IMR-90 (cell line): Measurements from ENCODE around the gene COL5A1. TPM values are rescaled to one million over a fixed set of nuclear protein-coding genes. Genes with fewer than 3 reads are reported as not detected.

Experiments used
- ATAC-seq: fragments of 200-7000 bp; cut with Tn5 transposase; 2 replicates; pipeline ENCODE4 v1.9.1; 2020; ENCODE audit warnings: low read depth, mild to moderate bottlenecking, moderate library complexity
- BruUV-seq: library from RNA; stranded (reverse); fragments of 400-500 nt; replicated peaks from 2 replicates; lab custom pipeline; 2021; lab: Mats Ljungman, UMichigan
- CTCF ChIA-PET: fragments of 300-600 bp; formaldehyde crosslinking; extraction: SDS; loops from one replicate; lab custom pipeline; 2021; ENCODE audit warnings: antibody characterized with exemption; lab: Yijun Ruan, JAX
- POLR2A ChIA-PET: fragments of 300-600 bp; sonication (Branson Sonifier 250); formaldehyde crosslinking; loops from one replicate; lab custom pipeline; 2022; ENCODE audit warnings: antibody characterized with exemption; ENCODE audit not compliant: unreplicated experiment; lab: Charles Lee
- DNase-seq: peaks from one replicate; pipeline ENCODE4 v3.0.0; 2013
- H2AFZ ChIP-seq: replicated peaks from 2 replicates; pipeline ENCODE3; 2013; ENCODE audit warnings: low read length, mild to moderate bottlenecking; ENCODE audit not compliant: poor library complexity
- H2AK5ac ChIP-seq: 2 replicates; pipeline ENCODE4 v1.6.1; 2013; ENCODE audit warnings: low read depth, low read length, inconsistent platforms
- H2AK9ac ChIP-seq: replicated peaks from 2 replicates; pipeline ENCODE3; 2013; ENCODE audit warnings: mild to moderate bottlenecking, low read depth, low read length, moderate library complexity; ENCODE audit not compliant: poor library complexity
- H2BK120ac ChIP-seq: 2 replicates; pipeline ENCODE4 v1.6.1; 2013; ENCODE audit warnings: low read depth, low read length, inconsistent platforms
- H2BK15ac ChIP-seq: 3 replicates; pipeline ENCODE4 v1.6.1; 2013; ENCODE audit warnings: low read depth, low read length, inconsistent platforms
- H2BK20ac ChIP-seq: 2 replicates; pipeline ENCODE4 v1.6.1; 2013; ENCODE audit warnings: low read depth, mild to moderate bottlenecking, inconsistent platforms, low read length, moderate library complexity
- H2BK5ac ChIP-seq: 2 replicates; pipeline ENCODE4 v1.6.1; 2013; ENCODE audit warnings: mild to moderate bottlenecking, low read depth, low read length, inconsistent platforms; ENCODE audit not compliant: poor library complexity, severe bottlenecking
- H3K14ac ChIP-seq: replicated peaks from 2 replicates; pipeline ENCODE4 v1.6.1; 2013; ENCODE audit warnings: low read depth, low read length, inconsistent platforms
- H3K18ac ChIP-seq: 2 replicates; pipeline ENCODE4 v1.6.1; 2013; ENCODE audit warnings: low read depth, low read length, control low read depth
- H3K23ac ChIP-seq: 2 replicates; pipeline ENCODE4 v1.6.1; 2013; ENCODE audit warnings: low read depth, low read length, inconsistent platforms
- H3K27ac ChIP-seq: 2 replicates; pipeline ENCODE4 v1.5.1; 2013; ENCODE audit warnings: mild to moderate bottlenecking, control low read depth, low read length; ENCODE audit not compliant: insufficient read depth
- H3K27me3 ChIP-seq: 2 replicates; pipeline ENCODE4 v1.6.1; 2013; ENCODE audit warnings: low read length; ENCODE audit not compliant: control insufficient read depth, insufficient read depth
- H3K36me3 ChIP-seq: 2 replicates; pipeline ENCODE4 v1.6.1; 2013; ENCODE audit warnings: low read length, mixed read lengths; ENCODE audit not compliant: control insufficient read depth, insufficient read depth
- H3K4ac ChIP-seq: 2 replicates; pipeline ENCODE4 v1.6.1; 2013; ENCODE audit warnings: low read depth, low read length, inconsistent platforms
- H3K4me1 ChIP-seq: 2 replicates; pipeline ENCODE4 v1.6.1; 2013; ENCODE audit warnings: low read length, mixed read lengths; ENCODE audit not compliant: control insufficient read depth, insufficient read depth
- H3K4me2 ChIP-seq: 2 replicates; pipeline ENCODE4 v1.6.1; 2013; ENCODE audit warnings: low read depth, mild to moderate bottlenecking, control low read depth, low read length, moderate library complexity
- H3K4me3 ChIP-seq: 2 replicates; pipeline ENCODE4 v1.5.1; 2013; ENCODE audit warnings: low read depth, mild to moderate bottlenecking, control low read depth, low read length, moderate library complexity; ENCODE audit not compliant: insufficient read depth
- H3K56ac ChIP-seq: 2 replicates; pipeline ENCODE4 v1.6.1; 2013; ENCODE audit warnings: low read length, inconsistent platforms; ENCODE audit not compliant: insufficient read depth; ENCODE audit errors: extremely low read depth
- H3K79me1 ChIP-seq, 2 experiments: 2 replicates each; pipeline ENCODE4 v1.6.1; 2013; ENCODE audit warnings: low read length in 2 of 2, inconsistent platforms in 1 of 2, low read depth in 1 of 2
- H3K9ac ChIP-seq: 2 replicates; pipeline ENCODE4 v1.6.1; 2013; ENCODE audit warnings: low read depth, low read length, control low read depth
- H3K9me1 ChIP-seq: 2 replicates; pipeline ENCODE4 v1.6.1; 2013; ENCODE audit warnings: low read length, inconsistent platforms; ENCODE audit not compliant: insufficient read depth
- H3K9me3 ChIP-seq: 2 replicates; pipeline ENCODE4 v1.6.1; 2013; ENCODE audit warnings: low read length; ENCODE audit not compliant: control insufficient read depth, insufficient read depth
- H4K20me1 ChIP-seq: 2 replicates; pipeline ENCODE4 v1.6.1; 2013; ENCODE audit warnings: low read length, inconsistent platforms; ENCODE audit not compliant: insufficient read depth
- H4K5ac ChIP-seq: 2 replicates; pipeline ENCODE4 v1.6.1; 2013; ENCODE audit warnings: mild to moderate bottlenecking, low read depth, low read length, control low read depth
- H4K8ac ChIP-seq, 2 experiments: 2 replicates each; pipeline ENCODE4 v1.6.1; 2013; ENCODE audit warnings: low read depth in 2 of 2, low read length in 2 of 2, control low read depth in 1 of 2, inconsistent platforms in 1 of 2
- H4K91ac ChIP-seq: 2 replicates; pipeline ENCODE4 v1.6.1; 2013; ENCODE audit warnings: low read depth, low read length, inconsistent platforms; ENCODE audit not compliant: insufficient read depth
- CTCF ChIP-seq: conservative IDR thresholded peaks from 2 replicates; pipeline ENCODE4 v1.5.1; 2012; ENCODE audit warnings: mild to moderate bottlenecking, low read depth, low read length, improper control_type of control experiment
- MAFK ChIP-seq: IDR thresholded peaks from 2 replicates; pipeline ENCODE4 v1.6.1; 2012; ENCODE audit warnings: low read depth, low read length, improper control_type of control experiment
- MAZ ChIP-seq: IDR thresholded peaks from 2 replicates; pipeline ENCODE4 v1.6.1; 2012; ENCODE audit warnings: low read depth, mild to moderate bottlenecking, low read length, improper control_type of control experiment, moderate library complexity, borderline replicate concordance
- RAD21 ChIP-seq: IDR thresholded peaks from 2 replicates; pipeline ENCODE4 v1.6.1; 2012; ENCODE audit warnings: low read length, improper control_type of control experiment
- SMC3 ChIP-seq: fragments of 150-350 bp; IDR thresholded peaks from 2 replicates; pipeline ENCODE4 v1.6.1; 2016; ENCODE audit warnings: low read depth, mild to moderate bottlenecking, antibody characterized with exemption, low read length, moderate library complexity
- WGBS, 2 experiments: methylation state at CpG; one replicate each; pipeline versions ENCODE4 v1.1.5 to v1.1.7; 2013; ENCODE audit warnings: missing lambda C conversion rate in 2 of 2; ENCODE audit not compliant: insufficient read length in 1 of 2; ENCODE audit errors: extremely low coverage in 2 of 2; 5-methylcytosine and 5-hydroxymethylcytosine counted together
- dilution Hi-C: fragments of 300-500 bp; cut with HindIII; formaldehyde crosslinking; loops from one replicate; pipeline ENCODE4 v1.14.3; 2018; ENCODE audit warnings: low sequenced_read_pairs; ENCODE audit not compliant: unreplicated experiment
- in situ Hi-C: fragments of 300-500 bp; cut with MboI; formaldehyde crosslinking; loops from 3 replicates; pipeline ENCODE4 v1.14.3; 2019; ENCODE audit warnings: low sequenced_read_pairs, inconsistent platforms, mixed read lengths
- intact Hi-C: fragments of 100-400 bp; cut with micrococcal nuclease; formaldehyde crosslinking; loops from 2 replicates; pipeline ENCODE4 v1.10.0; 2022
- polyA plus RNA-seq, 3 experiments: library from polyadenylated mRNA; depleted of rRNA; stranded (reverse); fragments of >200 nt; gene quantifications; 2 replicates each; pipeline ENCODE4 v1.2.3, GENCODE V29; 2012; ENCODE audit warnings: low replicate concordance in 1 of 3
- total RNA-seq: library from RNA; depleted of rRNA; stranded (reverse); fragments of >200 nt; gene quantifications from 2 replicates; pipeline ENCODE4 v1.2.3, GENCODE V29; 2012

COL5A1 gene
- total and polyA plus RNA-seq, 2 of the 4 experiments (the other 2 are of a cell fraction) = 19.2 to 173 TPM

GRCh38 chr9:134738869-134739659, 97.5 kb downstream of the COL5A1 start:
- no peaks in the 10 kb centered on the region for H3K9me3 ChIP-seq
- H3K56ac ChIP-seq = no peak overlapping the region
- in situ Hi-C loops = loop anchor here (5.0 kb wide), 1 partner anchor 292 kb away; no protein-coding TSS in a partner anchor
- peaks cover 5% of the 10 kb centered on the region for H3K9me1 ChIP-seq
- intact Hi-C loops = loop anchor here (1.0 to 10.0 kb wide), 3 partner anchors 32 to 290 kb away; partner anchors contain the start of gene COL5A1
- H3K23ac ChIP-seq = no peak overlapping the region
- no peak overlapping the region for H2BK20ac ChIP-seq
- ATAC-seq (peak; percentile 75), DNase-seq (peak; percentile 49)
- peaks cover 89% of the 10 kb centered on the region for H4K20me1 ChIP-seq
- H3K4me3 ChIP-seq = no peak overlapping the region
- no peak overlapping the region for H3K4ac ChIP-seq
- no peak overlapping the region for H2BK5ac ChIP-seq
- H3K27ac ChIP-seq = no peak overlapping the region
- no TSS peak for BruUV-seq
- POLR2A ChIA-PET = no interaction called here
- H3K27me3 ChIP-seq = no peaks in the 10 kb centered on the region
- dilution Hi-C loops = no loop called here
- H4K8ac ChIP-seq = no peak overlapping the region
- no peak overlapping the region for H4K5ac ChIP-seq
- H3K79me1 ChIP-seq = peaks cover 9 to 78% of the 10 kb centered on the region in 2 experiments
- 76% methylated on average over 5 of the region's 31 CpGs; no CpG with 5 or more reads in 1 of the 2 experiments for WGBS, 2 experiments
- H2AFZ ChIP-seq = peak overlapping the region; percentile 26
- peaks cover 9% of the 10 kb centered on the region for H3K4me1 ChIP-seq
- no peak overlapping the region for H2AK9ac ChIP-seq
- no peak overlapping the region for H2AK5ac ChIP-seq
- CTCF ChIA-PET = interaction anchor here (1.0 to 1.5 kb wide), 2 partner anchors 41 to 42 kb away, joined by 3 to 4 read pairs; no protein-coding TSS in a partner anchor
- H3K14ac ChIP-seq = no peak overlapping the region
- no peak overlapping the region for H4K91ac ChIP-seq
- H3K9ac ChIP-seq = no peak overlapping the region
- H3K36me3 ChIP-seq = peaks cover 84% of the 10 kb centered on the region
- peak; percentile 18; the same call in 1 of the 2 replicates for TF ChIP-seq MAZ
- TF ChIP-seq CTCF = peak; percentile 73
- peak; percentile 74 for TF ChIP-seq RAD21
- TF ChIP-seq MAFK = no peak
- TF ChIP-seq SMC3 = peak; percentile 85
- H2BK120ac ChIP-seq = no peak overlapping the region
- no peak overlapping the region for H3K4me2 ChIP-seq
- H2BK15ac ChIP-seq = no peak overlapping the region
- no peak overlapping the region for H3K18ac ChIP-seq
